GM23248 (cell line): ENCODE data around the gene C18orf63. TPM values are rescaled to one million over a fixed set of nuclear protein-coding genes. Genes with fewer than 3 reads are reported as not detected.

Experiments
- DNase-seq: peaks from one replicate; pipeline ENCODE4 v3.0.0-alpha.2; 2015
- H2AFZ ChIP-seq: fragments of 200-600 bp; sonication (generic); 2 replicates; pipeline ENCODE4 v1.6.1; 2016; ENCODE audit warnings: antibody characterized with exemption
- H3F3A ChIP-seq: fragments of 200-600 bp; sonication (generic); 2 replicates; pipeline ENCODE4 v1.6.1; 2016; ENCODE audit warnings: mild to moderate bottlenecking, antibody characterized with exemption, mixed run types; ENCODE audit not compliant: insufficient read depth
- H3K27ac ChIP-seq: fragments of 200-600 bp; sonication (generic); 2 replicates; pipeline ENCODE4 v1.5.1; 2016; ENCODE audit warnings: mild to moderate bottlenecking
- H3K27me3 ChIP-seq: fragments of 200-600 bp; sonication (generic); replicated peaks from 2 replicates; pipeline ENCODE4 v1.6.1; 2016; ENCODE audit warnings: mild to moderate bottlenecking; ENCODE audit not compliant: insufficient read depth
- H3K36me3 ChIP-seq: fragments of 200-600 bp; sonication (generic); 2 replicates; pipeline ENCODE4 v1.6.1; 2016; ENCODE audit warnings: low read depth, mild to moderate bottlenecking
- H3K4me1 ChIP-seq: fragments of 200-600 bp; sonication (generic); 2 replicates; pipeline ENCODE4 v1.6.1; 2016; ENCODE audit warnings: mild to moderate bottlenecking; ENCODE audit not compliant: insufficient read depth
- H3K4me2 ChIP-seq: fragments of 200-600 bp; sonication (generic); one replicate; pipeline ENCODE4 v1.6.1; 2016; ENCODE audit warnings: mild to moderate bottlenecking; ENCODE audit not compliant: unreplicated experiment
- H3K4me3 ChIP-seq: fragments of 200-600 bp; sonication (generic); 2 replicates; pipeline ENCODE4 v1.5.1; 2016; ENCODE audit warnings: mild to moderate bottlenecking
- H3K79me2 ChIP-seq: fragments of 200-600 bp; sonication (generic); 2 replicates; pipeline ENCODE4 v1.6.1; 2016; ENCODE audit warnings: mild to moderate bottlenecking; ENCODE audit not compliant: insufficient read depth
- H3K9ac ChIP-seq: fragments of 200-600 bp; sonication (generic); 2 replicates; pipeline ENCODE4 v1.6.1; 2016; ENCODE audit warnings: mild to moderate bottlenecking
- H3K9me2 ChIP-seq: fragments of 200-600 bp; sonication (generic); 2 replicates; pipeline ENCODE4 v1.6.1; 2016; ENCODE audit warnings: mixed run types, mild to moderate bottlenecking, moderate library complexity; ENCODE audit not compliant: insufficient read depth
- H3K9me3 ChIP-seq: fragments of 200-600 bp; sonication (generic); one replicate; pipeline ENCODE4 v1.6.1; 2017; ENCODE audit warnings: low read depth
- H4K20me1 ChIP-seq: fragments of 200-600 bp; sonication (generic); 2 replicates; pipeline ENCODE4 v1.6.0; 2016; ENCODE audit not compliant: insufficient read depth
- EZH2 ChIP-seq: fragments of 200-600 bp; sonication (generic); IDR thresholded peaks from 2 replicates; pipeline ENCODE4 v1.6.1; 2018; ENCODE audit warnings: antibody characterized with exemption, mild to moderate bottlenecking; ENCODE audit not compliant: insufficient read depth, poor library complexity, severe bottlenecking
- EZH2phosphoT487 ChIP-seq: fragments of 200-600 bp; sonication (generic); IDR thresholded peaks from 2 replicates; pipeline ENCODE4 v1.6.1; 2018; ENCODE audit warnings: antibody characterized with exemption, moderate library complexity, mild to moderate bottlenecking, low read depth; ENCODE audit not compliant: insufficient read depth
- WGBS, 2 experiments: methylation state at CpG; one replicate each; pipeline ENCODE4 v1.1.6; 2015 to 2017; ENCODE audit warnings: low lambda C conversion rate in 2 of 2, low coverage in 1 of 2; ENCODE audit errors: missing lambda C conversion rate in 2 of 2; 5-methylcytosine and 5-hydroxymethylcytosine counted together
- in situ Hi-C: fragments of 300-500 bp; cut with MboI; formaldehyde crosslinking; loops from 2 replicates; pipeline ENCODE4 v1.15.0; 2020
- polyA plus RNA-seq: library from polyadenylated mRNA; unstranded; fragments of >200 nt; fragmentation: Nextera tagmentation; extraction: Ambion mirVana; gene quantifications from 2 replicates; pipeline ENCODE4 v1.2.1, GENCODE V29; 2016
- total RNA-seq: library from RNA; depleted of rRNA; stranded (reverse); fragments of >200 nt; shearing (Covaris generic); gene quantifications from 2 replicates; pipeline ENCODE4 v1.2.3, GENCODE V29; 2014

C18orf63 gene
- total and polyA plus RNA-seq, 2 experiments from 2014 or later = not detected

- Histone ChIP-seq H4K20me1 (no peaks in the 10 kb centered on the region), H3K79me2 (no peaks in the 10 kb centered on the region), H3K36me3 (no peaks in the 10 kb centered on the region), H3K9me2 (no peaks in the 10 kb centered on the region), H3K9ac (no peak overlapping the region), H3K4me2 (no peak overlapping the region), H3K4me1 (no peaks in the 10 kb centered on the region), H3K27me3 (peaks cover 25% of the 10 kb centered on the region), H3K27ac (no peak overlapping the region), H2AFZ (no peak overlapping the region), H3K9me3 (no peaks in the 10 kb centered on the region), H3K4me3 (no peak overlapping the region), H3F3A (no peaks in the 10 kb centered on the region)
- TF ChIP-seq EZH2 (no peak), EZH2phosphoT487 (no peak)
- 82 to 84% methylated on average over 20 of the region's 20 CpGs for WGBS, 2 experiments
- in situ Hi-C loops = no loop called here
- DNase-seq = no peak
These were observed 74.4 kb downstream of the C18orf63 start for GRCh38 chr18:74389991-74390390.

- Histone ChIP-seq H3K27ac (no peak overlapping the region), H3K9ac (no peak overlapping the region), H3K9me2 (no peaks in the 10 kb centered on the region), H3K36me3 (no peaks in the 10 kb centered on the region), H3F3A (no peaks in the 10 kb centered on the region), H3K79me2 (no peaks in the 10 kb centered on the region), H3K4me2 (no peak overlapping the region), H3K4me3 (no peak overlapping the region), H3K4me1 (no peaks in the 10 kb centered on the region), H3K27me3 (peaks cover 25% of the 10 kb centered on the region), H4K20me1 (no peaks in the 10 kb centered on the region), H3K9me3 (no peaks in the 10 kb centered on the region), H2AFZ (no peak overlapping the region)
- no peak for DNase-seq
- in situ Hi-C loops = no loop called here
- 63 to 65% methylated on average over 3 of the region's 3 CpGs for whole genome bisulfite sequencing, 2 experiments
- no peak for TF ChIP-seq EZH2
- TF ChIP-seq EZH2phosphoT487 = no peak
These were observed 75.3 kb downstream of the C18orf63 start for GRCh38 chr18:74390900-74391299.

- H3K4me3 ChIP-seq = no peak overlapping the region
- H3K27ac ChIP-seq = no peak overlapping the region
- 22 to 39% methylated on average over 4 of the region's 4 CpGs for WGBS, 2 experiments
- H3K27me3 ChIP-seq = peaks cover 25% of the 10 kb centered on the region
- TF ChIP-seq EZH2phosphoT487 (no peak), EZH2 (no peak)
- no peaks in the 10 kb centered on the region for H3K9me3 ChIP-seq
- H3K4me2 ChIP-seq = no peak overlapping the region
- no peaks in the 10 kb centered on the region for H3K36me3 ChIP-seq
- no peaks in the 10 kb centered on the region for H3K4me1 ChIP-seq
- no peak overlapping the region for H2AFZ ChIP-seq
- DNase-seq = no peak
- in situ Hi-C loops = no loop called here
- H3F3A ChIP-seq = no peaks in the 10 kb centered on the region
- no peaks in the 10 kb centered on the region for H4K20me1 ChIP-seq
- H3K79me2 ChIP-seq = no peaks in the 10 kb centered on the region
- H3K9ac ChIP-seq = no peak overlapping the region
- no peaks in the 10 kb centered on the region for H3K9me2 ChIP-seq
These were observed 76.7 kb downstream of the C18orf63 start for GRCh38 chr18:74392323-74392722.

GRCh38 chr18:74395006-74395405 is 79.4 kb downstream of the C18orf63 start:
- H3K4me1 ChIP-seq = no peaks in the 10 kb centered on the region
- no peaks in the 10 kb centered on the region for H3K36me3 ChIP-seq
- no peak overlapping the region for H3K9ac ChIP-seq
- WGBS, 2 experiments = 72 to 82% methylated on average over 7 of the region's 7 CpGs
- H3K79me2 ChIP-seq = no peaks in the 10 kb centered on the region
- no peak for DNase-seq
- H3K4me2 ChIP-seq = no peak overlapping the region
- H3K9me2 ChIP-seq = no peaks in the 10 kb centered on the region
- TF ChIP-seq EZH2phosphoT487 = no peak
- TF ChIP-seq EZH2 = no peak
- no peaks in the 10 kb centered on the region for H3K9me3 ChIP-seq
- no peak overlapping the region for H3K27ac ChIP-seq
- H3K4me3 ChIP-seq = no peak overlapping the region
- in situ Hi-C loops = no loop called here
- H3K27me3 ChIP-seq = peaks cover 36% of the 10 kb centered on the region
- no peaks in the 10 kb centered on the region for H4K20me1 ChIP-seq
- no peaks in the 10 kb centered on the region for H3F3A ChIP-seq
- no peak overlapping the region for H2AFZ ChIP-seq

- H3F3A ChIP-seq = no peaks in the 10 kb centered on the region
- H3K27me3 ChIP-seq = peaks cover 36% of the 10 kb centered on the region
- no peak for DNase-seq
- no peaks in the 10 kb centered on the region for H3K9me3 ChIP-seq
- H2AFZ ChIP-seq = no peak overlapping the region
- H3K4me2 ChIP-seq = no peak overlapping the region
- WGBS, 2 experiments = 71 to 76% methylated on average over 8 to 9 of the region's 9 CpGs
- H3K4me3 ChIP-seq = no peak overlapping the region
- in situ Hi-C loops = no loop called here
- no peaks in the 10 kb centered on the region for H3K4me1 ChIP-seq
- no peaks in the 10 kb centered on the region for H3K9me2 ChIP-seq
- H3K79me2 ChIP-seq = no peaks in the 10 kb centered on the region
- H3K36me3 ChIP-seq = no peaks in the 10 kb centered on the region
- H3K9ac ChIP-seq = no peak overlapping the region
- H4K20me1 ChIP-seq = no peaks in the 10 kb centered on the region
- H3K27ac ChIP-seq = no peak overlapping the region
- TF ChIP-seq EZH2phosphoT487 (no peak), EZH2 (no peak)
These were observed 80.1 kb downstream of the C18orf63 start for GRCh38 chr18:74395648-74396154.
